ENCODE measurements around the gene CCDC51.

- TF ChIP-seq CTCF (IDR thresholded peaks at IDR 0.05), result no peak
- no peak for TF ChIP-seq POLR2A (IDR thresholded peaks at IDR 0.05)
Observed at GRCh38 chr3:48486952-48487351, 47.0 kb upstream of the CCDC51 start.
